ENCODE data around the gene MTFMT. TPM values are rescaled to one million over a fixed set of nuclear protein-coding genes. Genes with fewer than 3 reads are reported as not detected.

Gene MTFMT
- total and polyA plus RNA-seq, 2 of the 13 experiments (the other 11 are each of a cell fraction or from before 2014, with no cell fraction given), result 9.9 to 23.2 TPM

DNA sequence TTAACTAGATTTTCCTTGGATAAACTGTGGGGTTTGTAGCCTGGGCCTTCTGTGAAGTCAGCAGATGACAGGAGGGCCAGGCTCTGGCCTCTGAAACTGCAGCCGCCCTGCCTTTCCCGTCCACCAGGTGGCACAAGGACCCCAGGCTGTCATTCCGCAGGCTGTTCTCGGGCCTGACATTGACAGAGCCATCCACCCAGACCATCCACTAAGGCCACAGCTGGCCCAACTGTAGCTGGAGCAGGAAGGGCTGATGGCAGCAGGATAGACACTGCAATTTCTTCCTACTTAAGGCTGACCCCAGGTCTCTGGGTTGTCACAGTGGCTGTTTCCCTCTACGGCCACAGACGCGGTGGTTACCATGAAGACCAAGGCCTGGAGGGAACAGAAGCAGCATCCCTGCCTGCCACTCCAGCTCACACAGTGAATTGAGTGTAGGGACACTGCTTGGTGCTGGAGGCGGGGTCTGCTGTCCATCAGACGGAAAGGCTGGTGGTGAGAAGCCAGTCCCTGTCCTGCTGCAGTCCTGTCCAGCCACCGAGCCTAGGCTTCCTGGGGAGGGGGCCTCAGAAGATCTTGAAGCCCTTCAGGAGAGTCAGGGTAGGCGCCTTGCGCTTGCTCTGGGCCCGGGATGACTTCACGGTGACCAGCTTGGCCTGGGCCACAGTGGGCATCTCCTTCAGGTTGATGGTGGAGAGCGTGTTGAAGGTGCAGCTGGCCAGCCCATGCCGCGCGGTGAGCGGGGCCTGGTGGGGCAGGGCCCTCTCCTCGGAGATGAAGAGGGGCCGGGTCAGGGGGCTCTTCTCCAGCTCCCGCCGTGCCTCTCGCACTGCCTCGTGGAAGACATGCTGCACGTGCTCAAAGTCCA is 25.1 kb upstream of the MTFMT start (continued):
- TF ChIP-seq, protein P1, sequence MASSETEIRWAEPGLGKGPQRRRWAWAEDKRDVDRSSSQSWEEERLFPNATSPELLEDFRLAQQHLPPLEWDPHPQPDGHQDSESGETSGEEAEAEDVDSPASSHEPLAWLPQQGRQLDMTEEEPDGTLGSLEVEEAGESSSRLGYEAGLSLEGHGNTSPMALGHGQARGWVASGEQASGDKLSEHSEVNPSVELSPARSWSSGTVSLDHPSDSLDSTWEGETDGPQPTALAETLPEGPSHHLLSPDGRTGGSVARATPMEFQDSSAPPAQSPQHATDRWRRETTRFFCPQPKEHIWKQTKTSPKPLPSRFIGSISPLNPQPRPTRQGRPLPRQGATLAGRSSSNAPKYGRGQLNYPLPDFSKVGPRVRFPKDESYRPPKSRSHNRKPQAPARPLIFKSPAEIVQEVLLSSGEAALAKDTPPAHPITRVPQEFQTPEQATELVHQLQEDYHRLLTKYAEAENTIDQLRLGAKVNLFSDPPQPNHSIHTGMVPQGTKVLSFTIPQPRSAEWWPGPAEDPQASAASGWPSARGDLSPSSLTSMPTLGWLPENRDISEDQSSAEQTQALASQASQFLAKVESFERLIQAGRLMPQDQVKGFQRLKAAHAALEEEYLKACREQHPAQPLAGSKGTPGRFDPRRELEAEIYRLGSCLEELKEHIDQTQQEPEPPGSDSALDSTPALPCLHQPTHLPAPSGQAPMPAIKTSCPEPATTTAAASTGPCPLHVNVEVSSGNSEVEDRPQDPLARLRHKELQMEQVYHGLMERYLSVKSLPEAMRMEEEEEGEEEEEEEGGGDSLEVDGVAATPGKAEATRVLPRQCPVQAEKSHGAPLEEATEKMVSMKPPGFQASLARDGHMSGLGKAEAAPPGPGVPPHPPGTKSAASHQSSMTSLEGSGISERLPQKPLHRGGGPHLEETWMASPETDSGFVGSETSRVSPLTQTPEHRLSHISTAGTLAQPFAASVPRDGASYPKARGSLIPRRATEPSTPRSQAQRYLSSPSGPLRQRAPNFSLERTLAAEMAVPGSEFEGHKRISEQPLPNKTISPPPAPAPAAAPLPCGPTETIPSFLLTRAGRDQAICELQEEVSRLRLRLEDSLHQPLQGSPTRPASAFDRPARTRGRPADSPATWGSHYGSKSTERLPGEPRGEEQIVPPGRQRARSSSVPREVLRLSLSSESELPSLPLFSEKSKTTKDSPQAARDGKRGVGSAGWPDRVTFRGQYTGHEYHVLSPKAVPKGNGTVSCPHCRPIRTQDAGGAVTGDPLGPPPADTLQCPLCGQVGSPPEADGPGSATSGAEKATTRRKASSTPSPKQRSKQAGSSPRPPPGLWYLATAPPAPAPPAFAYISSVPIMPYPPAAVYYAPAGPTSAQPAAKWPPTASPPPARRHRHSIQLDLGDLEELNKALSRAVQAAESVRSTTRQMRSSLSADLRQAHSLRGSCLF (CRISPR knock-in tag; IDR thresholded peaks at IDR 0.05; ENCODE audit: borderline replicate concordance), result no peak
- TF ChIP-seq CEBPZ (IDR thresholded peaks at IDR 0.05; ENCODE audit: low read length) (no peak), RBM22 (optimal IDR thresholded peaks at IDR 0.05; ENCODE audit: low read length) (no peak), ZNF704 (CRISPR knock-in tag; IDR thresholded peaks at IDR 0.05; ENCODE audit: borderline replicate concordance) (no peak), PHF20 (CRISPR knock-in tag; IDR thresholded peaks at IDR 0.05) (no peak), BCL6 (CRISPR knock-in tag; IDR thresholded peaks at IDR 0.05) (0 out of 2 replicates have a peak, but pooled peaks have one; percentile 28), MBD4 (IDR thresholded peaks at IDR 0.05; ENCODE audit: borderline replicate concordance, low read length) (no peak), GLMP (CRISPR knock-in tag; IDR thresholded peaks at IDR 0.05; ENCODE audit: borderline replicate concordance) (no peak)
- TF ChIP-seq, protein P2, sequence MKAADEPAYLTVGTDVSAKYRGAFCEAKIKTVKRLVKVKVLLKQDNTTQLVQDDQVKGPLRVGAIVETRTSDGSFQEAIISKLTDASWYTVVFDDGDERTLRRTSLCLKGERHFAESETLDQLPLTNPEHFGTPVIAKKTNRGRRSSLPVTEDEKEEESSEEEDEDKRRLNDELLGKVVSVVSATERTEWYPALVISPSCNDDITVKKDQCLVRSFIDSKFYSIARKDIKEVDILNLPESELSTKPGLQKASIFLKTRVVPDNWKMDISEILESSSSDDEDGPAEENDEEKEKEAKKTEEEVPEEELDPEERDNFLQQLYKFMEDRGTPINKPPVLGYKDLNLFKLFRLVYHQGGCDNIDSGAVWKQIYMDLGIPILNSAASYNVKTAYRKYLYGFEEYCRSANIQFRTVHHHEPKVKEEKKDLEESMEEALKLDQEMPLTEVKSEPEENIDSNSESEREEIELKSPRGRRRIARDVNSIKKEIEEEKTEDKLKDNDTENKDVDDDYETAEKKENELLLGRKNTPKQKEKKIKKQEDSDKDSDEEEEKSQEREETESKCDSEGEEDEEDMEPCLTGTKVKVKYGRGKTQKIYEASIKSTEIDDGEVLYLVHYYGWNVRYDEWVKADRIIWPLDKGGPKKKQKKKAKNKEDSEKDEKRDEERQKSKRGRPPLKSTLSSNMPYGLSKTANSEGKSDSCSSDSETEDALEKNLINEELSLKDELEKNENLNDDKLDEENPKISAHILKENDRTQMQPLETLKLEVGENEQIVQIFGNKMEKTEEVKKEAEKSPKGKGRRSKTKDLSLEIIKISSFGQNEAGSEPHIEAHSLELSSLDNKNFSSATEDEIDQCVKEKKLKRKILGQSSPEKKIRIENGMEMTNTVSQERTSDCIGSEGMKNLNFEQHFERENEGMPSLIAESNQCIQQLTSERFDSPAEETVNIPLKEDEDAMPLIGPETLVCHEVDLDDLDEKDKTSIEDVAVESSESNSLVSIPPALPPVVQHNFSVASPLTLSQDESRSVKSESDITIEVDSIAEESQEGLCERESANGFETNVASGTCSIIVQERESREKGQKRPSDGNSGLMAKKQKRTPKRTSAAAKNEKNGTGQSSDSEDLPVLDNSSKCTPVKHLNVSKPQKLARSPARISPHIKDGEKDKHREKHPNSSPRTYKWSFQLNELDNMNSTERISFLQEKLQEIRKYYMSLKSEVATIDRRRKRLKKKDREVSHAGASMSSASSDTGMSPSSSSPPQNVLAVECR (CRISPR knock-in tag; IDR thresholded peaks at IDR 0.05; ENCODE audit: borderline replicate concordance), result peak; percentile 67
